OCI-LY3 (cell line): Measurements from ENCODE around the gene LRRC73.

Source experiments
- H2AFZ ChIP-seq: fragments of 200-600, 300-600 bp; shearing (Covaris generic); 2 replicates; pipeline ENCODE4 v1.6.0; 2014; ENCODE audit warnings: antibody characterized with exemption, low read depth, low read length
- H3K27ac ChIP-seq: fragments of 200-600, 300-600 bp; sonication (generic); 2 replicates; pipeline ENCODE4 v1.5.1; 2014; ENCODE audit warnings: mild to moderate bottlenecking, low read length, moderate library complexity, mixed read lengths
- H3K27me3 ChIP-seq: fragments of 200-600, 300-600 bp; sonication (generic); 2 replicates; pipeline ENCODE4 v1.6.1; 2014; ENCODE audit warnings: low read depth, low read length, mixed read lengths
- H3K36me3 ChIP-seq: fragments of 200-600, 300-600 bp; sonication (generic); replicated peaks from 2 replicates; pipeline ENCODE3; 2014; ENCODE audit warnings: low read depth, low read length, mixed read lengths
- H3K4me1 ChIP-seq: fragments of 300-600, 200-600 bp; sonication (generic); 2 replicates; pipeline ENCODE4 v1.6.1; 2014; ENCODE audit warnings: low read length, mixed read lengths
- H3K4me2 ChIP-seq: fragments of 200-600, 300-600 bp; sonication (generic); 2 replicates; pipeline ENCODE4 v1.6.1; 2014; ENCODE audit warnings: low read length, mixed read lengths
- H3K4me3 ChIP-seq: fragments of 300-600, 200-600 bp; sonication (generic); 2 replicates; pipeline ENCODE4 v1.5.1; 2014; ENCODE audit warnings: antibody characterized with exemption, mild to moderate bottlenecking, low read length, moderate library complexity
- H3K79me2 ChIP-seq: fragments of 300-600, 200-600 bp; shearing (Covaris generic); 2 replicates; pipeline ENCODE4 v1.6.1; 2014; ENCODE audit warnings: mild to moderate bottlenecking, low read length, mixed read lengths
- H3K9ac ChIP-seq: fragments of 300-600, 200-600 bp; shearing (Covaris generic); 2 replicates; pipeline ENCODE4 v1.6.0; 2014; ENCODE audit warnings: mild to moderate bottlenecking, low read length, moderate library complexity
- H3K9me3 ChIP-seq: fragments of 200-600, 300-600 bp; shearing (Covaris generic); 2 replicates; pipeline ENCODE4 v1.6.1; 2014; ENCODE audit warnings: low read length, mixed read lengths; ENCODE audit not compliant: insufficient read depth
- H4K20me1 ChIP-seq: fragments of 200-600, 300-600 bp; sonication (generic); 2 replicates; pipeline ENCODE4 v1.6.1; 2016; ENCODE audit warnings: low read length, mixed read lengths; ENCODE audit not compliant: insufficient read depth
- EZH2phosphoT487 ChIP-seq: fragments of 200-600 bp; shearing (Covaris generic); IDR thresholded peaks from 2 replicates; pipeline ENCODE4 v1.6.1; 2018; ENCODE audit warnings: antibody characterized with exemption, mixed run types, low read depth
- TF ChIP-seq, protein P1 (sequence below): fragments of 200-600, 300-600 bp; sonication (generic); IDR thresholded peaks from 2 replicates; pipeline ENCODE4 v1.5.1; 2014; ENCODE audit warnings: antibody characterized with exemption, low read length, low read depth

LRRC73 gene

DNA sequence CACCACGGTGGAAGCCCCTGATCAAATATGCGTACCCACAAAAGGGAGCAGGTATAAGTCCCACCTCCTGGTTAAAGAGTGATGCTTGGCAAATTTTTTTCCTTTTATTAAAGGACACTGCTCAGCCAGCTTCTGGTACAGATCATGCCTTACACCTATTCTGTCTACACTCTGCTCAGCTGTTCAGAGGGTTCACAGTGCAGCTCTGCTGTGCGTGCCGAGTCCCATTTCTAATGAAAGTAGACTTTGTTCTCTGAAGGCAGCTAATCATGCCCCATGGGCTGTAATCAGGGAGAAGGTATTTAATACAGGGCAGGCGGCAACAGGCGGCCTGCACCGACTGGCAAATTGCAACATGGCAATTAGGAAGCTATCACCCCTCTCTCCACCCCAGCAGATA is 16.3 kb downstream of the LRRC73 start:
- no peaks in the 10 kb centered on the region for H3K4me1 ChIP-seq
- no peak overlapping the region for H2AFZ ChIP-seq
- no peak overlapping the region for H3K4me2 ChIP-seq
- H3K27me3 ChIP-seq: no peaks in the 10 kb centered on the region
- no peak for TF ChIP-seq EZH2phosphoT487
- TF ChIP-seq, protein P1, sequence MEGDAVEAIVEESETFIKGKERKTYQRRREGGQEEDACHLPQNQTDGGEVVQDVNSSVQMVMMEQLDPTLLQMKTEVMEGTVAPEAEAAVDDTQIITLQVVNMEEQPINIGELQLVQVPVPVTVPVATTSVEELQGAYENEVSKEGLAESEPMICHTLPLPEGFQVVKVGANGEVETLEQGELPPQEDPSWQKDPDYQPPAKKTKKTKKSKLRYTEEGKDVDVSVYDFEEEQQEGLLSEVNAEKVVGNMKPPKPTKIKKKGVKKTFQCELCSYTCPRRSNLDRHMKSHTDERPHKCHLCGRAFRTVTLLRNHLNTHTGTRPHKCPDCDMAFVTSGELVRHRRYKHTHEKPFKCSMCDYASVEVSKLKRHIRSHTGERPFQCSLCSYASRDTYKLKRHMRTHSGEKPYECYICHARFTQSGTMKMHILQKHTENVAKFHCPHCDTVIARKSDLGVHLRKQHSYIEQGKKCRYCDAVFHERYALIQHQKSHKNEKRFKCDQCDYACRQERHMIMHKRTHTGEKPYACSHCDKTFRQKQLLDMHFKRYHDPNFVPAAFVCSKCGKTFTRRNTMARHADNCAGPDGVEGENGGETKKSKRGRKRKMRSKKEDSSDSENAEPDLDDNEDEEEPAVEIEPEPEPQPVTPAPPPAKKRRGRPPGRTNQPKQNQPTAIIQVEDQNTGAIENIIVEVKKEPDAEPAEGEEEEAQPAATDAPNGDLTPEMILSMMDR: no peak
- H3K9me3 ChIP-seq: no peaks in the 10 kb centered on the region
- H3K79me2 ChIP-seq: peaks cover 28% of the 10 kb centered on the region; the same call in 1 of the 2 replicates
- no peak overlapping the region for H3K27ac ChIP-seq
- peaks cover 17% of the 10 kb centered on the region for H3K36me3 ChIP-seq
- no peak overlapping the region for H3K4me3 ChIP-seq
- peaks cover 41% of the 10 kb centered on the region for H4K20me1 ChIP-seq
- H3K9ac ChIP-seq: no peak overlapping the region

DNA sequence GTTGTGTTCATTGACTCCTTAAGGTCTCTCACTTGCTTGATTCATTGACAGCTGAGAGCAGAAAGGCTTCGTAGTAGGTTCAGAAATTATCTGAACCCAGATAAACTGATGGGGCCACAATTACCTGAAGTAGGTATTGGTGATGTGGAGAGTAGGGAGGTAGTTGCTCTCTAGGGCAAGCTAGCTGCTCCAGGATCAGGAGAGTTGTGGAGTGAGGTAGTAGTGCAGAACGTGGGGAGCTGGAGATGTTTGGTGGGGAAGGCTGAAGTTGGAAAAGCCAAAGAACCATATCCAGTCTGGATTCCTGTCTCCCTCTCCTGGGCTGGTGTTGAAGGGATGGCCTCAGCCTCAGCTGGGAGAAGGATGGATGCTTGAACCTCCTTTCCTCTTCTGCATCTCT is 16.9 kb downstream of the LRRC73 start:
- Histone ChIP-seq H3K9me3 (no peaks in the 10 kb centered on the region), H3K79me2 (peaks cover 33% of the 10 kb centered on the region; the same call in 1 of the 2 replicates), H3K36me3 (peaks cover 13% of the 10 kb centered on the region), H3K4me1 (no peaks in the 10 kb centered on the region), H3K9ac (no peak overlapping the region), H4K20me1 (peaks cover 41% of the 10 kb centered on the region), H3K4me3 (no peak overlapping the region), H3K27me3 (no peaks in the 10 kb centered on the region), H3K4me2 (no peak overlapping the region), H2AFZ (no peak overlapping the region), H3K27ac (no peak overlapping the region)
- TF ChIP-seq, protein P1: no peak
- no peak for TF ChIP-seq EZH2phosphoT487

DNA sequence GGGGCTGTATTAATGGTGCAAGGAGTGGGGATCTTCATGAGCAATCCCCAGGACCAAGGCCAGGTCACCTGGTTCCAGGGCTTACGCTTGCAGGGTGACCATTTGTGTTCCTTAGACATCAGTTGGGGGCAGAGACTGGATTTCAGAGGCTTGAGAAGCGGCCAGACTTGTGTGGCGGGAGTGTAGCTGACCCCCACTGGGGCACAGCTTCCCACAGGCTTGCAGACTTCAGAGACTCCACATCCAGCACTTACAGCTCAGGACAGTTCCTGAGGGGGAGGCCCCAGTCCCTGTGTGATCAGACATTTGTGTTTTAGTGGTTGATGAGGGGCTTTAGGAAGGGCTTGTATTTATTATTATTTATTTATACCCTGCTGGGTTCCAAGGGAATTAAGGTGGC is 17.5 kb downstream of the LRRC73 start:
- Histone ChIP-seq H3K4me2 (no peak overlapping the region), H3K27me3 (no peaks in the 10 kb centered on the region), H3K9me3 (no peaks in the 10 kb centered on the region), H3K4me1 (no peaks in the 10 kb centered on the region), H3K27ac (no peak overlapping the region), H3K36me3 (peaks cover 8% of the 10 kb centered on the region), H3K4me3 (no peak overlapping the region), H3K9ac (no peak overlapping the region), H3K79me2 (peaks cover 33% of the 10 kb centered on the region; the same call in 1 of the 2 replicates), H4K20me1 (peaks cover 41% of the 10 kb centered on the region), H2AFZ (no peak overlapping the region)
- TF ChIP-seq, protein P1: no peak
- TF ChIP-seq EZH2phosphoT487: no peak

DNA sequence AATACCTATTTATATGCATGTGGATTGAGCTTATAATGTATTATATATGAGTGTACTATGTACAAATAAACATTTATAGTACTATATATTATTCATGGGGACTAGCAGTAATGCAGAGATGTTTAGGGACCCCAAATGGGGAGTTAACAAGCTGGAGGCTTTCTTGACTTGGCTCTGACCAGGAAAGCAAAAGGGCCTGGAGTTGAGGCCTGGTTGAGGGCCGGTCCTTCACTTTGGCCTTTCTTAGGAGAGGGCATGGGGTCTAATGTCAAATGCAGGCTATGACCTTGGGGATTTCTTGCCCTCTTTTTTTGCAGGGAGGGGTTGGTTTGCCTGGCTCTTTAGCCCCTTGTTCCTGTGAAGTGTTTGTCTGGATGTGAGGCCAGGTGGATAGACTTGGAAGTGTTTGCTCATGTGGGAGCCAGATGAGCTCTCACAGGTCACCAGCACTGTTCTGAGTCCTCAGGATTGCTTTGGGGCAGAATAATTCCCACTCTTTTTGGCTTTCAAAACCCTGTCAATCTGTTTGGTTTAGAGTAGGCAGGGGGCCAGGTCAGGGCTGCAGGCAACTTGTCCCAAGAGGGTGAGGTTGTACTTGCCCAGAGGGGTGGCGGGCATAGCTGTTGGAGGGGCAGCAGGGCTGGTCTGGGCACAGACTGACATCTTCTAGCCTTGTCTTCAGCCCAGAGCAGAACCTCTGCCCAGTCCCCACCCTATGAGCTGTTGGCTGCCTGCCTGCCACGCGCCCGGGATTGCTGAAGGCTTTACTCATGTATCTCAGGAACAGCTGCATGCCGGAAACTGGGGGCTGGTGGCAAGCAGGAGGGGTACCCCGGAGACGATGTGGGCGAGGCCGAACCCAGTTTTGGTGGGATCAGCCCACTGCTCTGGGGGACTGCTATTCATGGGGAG is 18.1 kb downstream of the LRRC73 start:
- Histone ChIP-seq H3K9me3 (no peaks in the 10 kb centered on the region), H3K4me1 (no peaks in the 10 kb centered on the region), H3K79me2 (peaks cover 33% of the 10 kb centered on the region; the same call in 1 of the 2 replicates), H3K27ac (no peak overlapping the region), H3K4me2 (no peak overlapping the region), H3K9ac (no peak overlapping the region), H2AFZ (no peak overlapping the region), H4K20me1 (peaks cover 38% of the 10 kb centered on the region), H3K4me3 (no peak overlapping the region), H3K36me3 (peaks cover 6% of the 10 kb centered on the region), H3K27me3 (no peaks in the 10 kb centered on the region)
- TF ChIP-seq, protein P1: no peak
- TF ChIP-seq EZH2phosphoT487: no peak
